WTC11 (cell line): Measurements from ENCODE around the gene VCPKMT.

Experiments used
- CREB1 ChIP-seq: sonication (generic); formaldehyde crosslinking; IDR thresholded peaks from 2 replicates; pipeline ENCODE4 v1.8.0; 2023; ENCODE audit warnings: mild to moderate bottlenecking, missing genetic modification reagents
- CTCF ChIP-seq: fragments of 200-600 bp; IDR thresholded peaks from 2 replicates; pipeline ENCODE4 v1.8.0; 2022; ENCODE audit warnings: antibody characterized with exemption
- ELF4 ChIP-seq: sonication (generic); formaldehyde crosslinking; IDR thresholded peaks from 2 replicates; pipeline ENCODE4 v1.8.1; 2022; ENCODE audit warnings: low read depth, mild to moderate bottlenecking, moderate library complexity, missing genetic modification reagents
- HMGXB4 ChIP-seq: sonication (generic); formaldehyde crosslinking; IDR thresholded peaks from 2 replicates; pipeline ENCODE4 v1.8.1; 2023; ENCODE audit warnings: mild to moderate bottlenecking, moderate library complexity, missing genetic modification reagents
- IRF1 ChIP-seq: sonication (generic); formaldehyde crosslinking; IDR thresholded peaks from 2 replicates; pipeline ENCODE4 v1.8.0; 2023; ENCODE audit warnings: missing genetic modification reagents
- KAT7 ChIP-seq: sonication (generic); formaldehyde crosslinking; IDR thresholded peaks from 2 replicates; pipeline ENCODE4 v1.8.1; 2023; ENCODE audit warnings: missing genetic modification reagents, mild to moderate bottlenecking, borderline replicate concordance
- MAX ChIP-seq: sonication (generic); formaldehyde crosslinking; IDR thresholded peaks from 2 replicates; pipeline ENCODE4 v1.8.0; 2022; ENCODE audit warnings: mild to moderate bottlenecking, missing genetic modification reagents
- NFYB ChIP-seq: sonication (generic); formaldehyde crosslinking; conservative IDR thresholded peaks from 2 replicates; pipeline ENCODE4 v1.8.0; 2022; ENCODE audit warnings: low read depth, missing genetic modification reagents
- NR2C2 ChIP-seq: sonication (generic); formaldehyde crosslinking; IDR thresholded peaks from 2 replicates; pipeline ENCODE4 v1.8.0; 2022; ENCODE audit warnings: mild to moderate bottlenecking, missing genetic modification reagents
- SOX15 ChIP-seq: fragments of 250-450 bp; sonication (Bioruptor Pico); IDR thresholded peaks from 2 replicates; pipeline ENCODE4 v1.9.0; 2021; ENCODE audit warnings: mild to moderate bottlenecking
- ZBTB43 ChIP-seq: sonication (generic); formaldehyde crosslinking; IDR thresholded peaks from 2 replicates; pipeline ENCODE4 v1.8.1; 2023; ENCODE audit warnings: mild to moderate bottlenecking, missing genetic modification reagents
- ZNF281 ChIP-seq: sonication (generic); formaldehyde crosslinking; IDR thresholded peaks from 2 replicates; pipeline ENCODE4 v1.8.0; 2023; ENCODE audit warnings: mild to moderate bottlenecking, missing genetic modification reagents

GRCh38 chr14:50121486-50121885, 5.1 kb upstream of the VCPKMT start:
- TF ChIP-seq ELF4 (CRISPR knock-in tag) = no peak
- TF ChIP-seq SOX15 = no peak
- TF ChIP-seq CTCF = no peak
- no peak for TF ChIP-seq IRF1 (CRISPR knock-in tag)
- TF ChIP-seq KAT7 (CRISPR knock-in tag) = no peak
- TF ChIP-seq MAX (CRISPR knock-in tag) = no peak
- no peak for TF ChIP-seq NR2C2 (CRISPR knock-in tag)
- TF ChIP-seq ZBTB43 (CRISPR knock-in tag) = no peak
- TF ChIP-seq ZNF281 = no peak
- no peak for TF ChIP-seq CREB1 (CRISPR knock-in tag)
- TF ChIP-seq HMGXB4 (CRISPR knock-in tag) = no peak
- TF ChIP-seq NFYB (CRISPR knock-in tag) = no peak
